ENCODE measurements around the gene KRT33A.
A peak's percentile ranks its signal among the peaks of the same experiment; 100 is the strongest.

The KRT33A gene

DNA sequence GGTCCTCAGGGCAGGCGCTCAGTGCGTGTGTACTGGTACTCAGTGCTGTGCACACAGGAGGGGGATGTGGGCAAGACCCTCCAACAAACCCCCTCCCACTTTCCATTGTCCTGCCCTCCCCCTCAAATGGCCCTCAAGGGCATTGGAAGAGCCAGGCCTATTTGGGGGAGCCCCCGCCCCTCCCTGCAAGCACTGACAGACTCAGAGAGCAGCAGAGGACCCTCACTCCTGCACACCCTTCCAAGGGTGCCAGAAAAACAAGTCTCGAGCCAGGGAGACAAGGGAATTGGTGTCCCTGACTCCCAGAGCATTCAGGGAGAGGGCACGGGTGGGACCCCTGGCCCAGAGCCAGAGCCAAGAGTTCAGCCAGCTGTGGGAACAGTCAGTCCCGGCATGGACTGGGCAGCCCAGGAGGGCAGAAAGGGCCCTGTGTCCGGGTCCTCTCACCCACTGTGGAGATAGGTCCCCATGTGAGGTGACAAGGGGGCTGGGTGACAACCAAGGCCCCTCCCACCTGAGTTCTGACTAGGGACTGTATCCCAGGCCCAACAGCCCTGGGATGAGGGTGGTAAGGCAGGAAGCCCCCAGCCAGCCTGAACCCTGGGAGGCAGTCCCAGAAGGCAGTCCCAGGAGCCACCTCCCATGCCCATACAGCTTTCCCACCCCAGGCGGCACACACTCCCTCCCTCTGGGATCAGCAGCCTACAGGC, 23.1 kb downstream of the KRT33A start:
- DNase-seq, result no peak

- no peak for DNase-seq
Observed at GRCh38 chr17:41326173-41327145, 24.2 kb downstream of the KRT33A start.

DNA sequence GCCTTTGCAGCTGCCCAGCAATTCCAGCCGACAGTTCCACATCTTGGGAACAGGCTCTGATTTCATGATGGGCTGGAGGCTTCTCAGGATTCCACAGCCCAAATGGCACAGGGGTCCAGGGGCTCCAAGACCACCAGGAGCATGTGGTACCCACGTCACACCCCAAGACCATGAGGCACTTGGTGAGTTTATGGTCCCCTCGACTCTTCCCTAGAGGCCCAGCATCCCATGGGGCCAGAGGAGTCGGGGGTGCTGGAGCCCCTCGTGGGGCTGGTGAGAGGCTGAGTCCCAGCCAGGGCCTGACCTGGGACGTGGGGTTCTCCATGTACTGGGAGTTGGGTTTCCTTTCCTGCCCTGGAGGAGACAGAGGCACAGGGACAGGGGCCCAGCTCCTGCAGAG, 25.0 kb downstream of the KRT33A start:
- DNase-seq, result no peak

GRCh38 chr17:41325126-41325525, 25.5 kb downstream of the KRT33A start:
- no peak for DNase-seq

DNA sequence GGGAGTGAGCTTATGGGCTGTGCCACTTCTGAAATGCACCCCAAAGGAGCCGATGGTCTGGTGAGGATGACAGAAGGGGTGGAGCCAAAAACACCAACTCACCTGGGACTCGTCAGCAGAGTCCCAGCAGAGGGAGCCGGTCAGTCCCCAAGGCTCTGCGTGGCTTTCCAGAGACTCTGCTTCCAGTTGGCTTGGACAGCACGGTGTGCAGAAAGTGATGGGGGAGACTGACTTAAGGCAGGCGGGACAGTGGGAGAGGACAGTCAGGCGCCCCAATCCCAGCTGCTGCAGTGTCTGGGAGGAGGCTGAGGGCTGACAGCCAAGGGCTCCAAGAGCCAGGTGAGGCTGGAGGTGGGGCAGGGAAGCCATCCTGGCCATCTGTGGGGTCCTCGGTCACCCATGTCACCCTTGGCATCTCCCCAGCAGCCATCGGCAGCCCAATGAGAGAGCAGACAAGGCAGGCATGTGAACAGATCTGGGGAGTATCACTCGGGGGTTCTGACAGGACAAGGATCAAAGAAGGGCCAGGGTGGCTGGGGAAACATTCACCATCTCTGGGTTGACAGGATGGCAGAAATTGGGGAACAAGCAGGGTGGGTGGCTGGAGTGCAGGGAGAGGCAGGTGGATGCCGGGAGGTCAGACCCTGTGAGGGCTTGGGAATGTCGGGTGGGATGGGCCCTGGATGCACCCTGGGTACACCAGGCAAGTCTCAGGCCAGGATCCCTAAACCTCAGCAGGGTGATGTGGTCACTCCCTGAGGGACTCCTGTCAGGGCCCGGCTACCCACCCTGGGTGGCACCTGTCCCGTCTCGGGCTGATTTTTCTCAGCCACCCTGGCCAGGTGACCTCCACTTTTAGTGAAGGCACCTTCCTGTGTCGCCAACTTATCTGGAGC, 26.2 kb downstream of the KRT33A start:
- DNase-seq, result no peak

- DNase-seq, result no peak
Observed at GRCh38 chr17:41322903-41323895, 27.4 kb downstream of the KRT33A start.

GRCh38 chr17:41322094-41322902, 28.3 kb downstream of the KRT33A start:
- peak; percentile 34 for DNase-seq

DNA sequence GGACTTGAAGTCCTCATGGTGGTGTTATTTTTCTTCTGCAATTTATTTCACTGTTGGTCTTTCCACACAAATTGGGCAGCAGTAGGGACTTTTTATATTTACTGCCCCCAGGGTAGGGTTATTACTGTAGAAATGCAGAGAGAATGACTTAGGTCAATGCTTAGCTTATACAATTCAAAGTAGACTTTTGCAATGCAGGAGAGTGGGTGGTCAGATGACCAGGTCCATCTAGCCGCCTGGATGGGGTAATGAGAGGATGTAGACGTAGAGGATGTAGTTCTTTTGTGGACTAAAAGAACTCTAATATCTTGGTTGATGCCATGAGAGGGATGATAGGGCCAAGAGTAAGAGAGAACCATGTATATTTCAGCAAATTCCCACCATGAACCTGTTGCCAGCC, 32.4 kb downstream of the KRT33A start:
- peak; percentile 9 for DNase-seq

- DNase-seq, result no peak
Observed at GRCh38 chr17:41315814-41316445, 34.7 kb downstream of the KRT33A start.

DNA sequence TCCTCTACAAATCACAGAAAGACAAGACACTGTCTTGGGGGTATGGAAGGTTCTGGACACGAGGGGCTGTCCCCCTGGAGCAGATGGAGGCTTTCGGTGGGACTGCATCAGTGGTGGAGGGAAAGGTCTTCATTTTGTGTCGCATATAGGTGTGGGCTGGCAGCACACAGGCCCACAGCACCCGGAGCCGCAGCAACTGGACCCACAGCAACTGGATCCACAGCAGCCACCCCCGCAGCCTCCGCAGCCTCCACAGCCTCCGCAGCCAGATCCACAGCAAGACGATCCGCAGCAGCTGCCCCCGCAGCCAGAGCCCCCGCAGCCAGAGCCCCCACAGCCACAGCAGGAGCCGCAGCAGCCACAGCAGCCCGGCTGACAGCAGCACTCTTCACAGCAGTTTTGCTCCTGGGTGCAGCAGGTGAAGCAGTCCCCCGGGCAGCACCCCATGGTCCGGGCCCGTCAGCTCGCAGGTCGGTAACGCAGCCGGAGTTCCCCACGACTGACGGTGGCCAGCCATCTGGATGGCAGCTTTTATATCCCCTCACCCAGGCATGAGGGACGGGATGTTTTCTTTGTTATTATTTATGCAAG, 35.3 kb downstream of the KRT33A start, which contains the start of gene KRTAP17-1:
KRTAP17-1 (minus strand) TSS at position 507 of the 591 bp plus-strand sequence; CDS start at position 447, 60 bp downstream.
- no peak for DNase-seq

GRCh38 chr17:41311111-41311510, 39.5 kb downstream of the KRT33A start:
- DNase-seq, result no peak

- no peak for DNase-seq
Observed at GRCh38 chr17:41308918-41309359, 41.7 kb downstream of the KRT33A start, which contains the start of gene KRTAP16-1. KRTAP16-1 (minus strand) TSS chr17:41309309; CDS start chr17:41309253, 56 bp downstream.

- no peak for DNase-seq
Observed at GRCh38 chr17:41308251-41308917, 42.2 kb downstream of the KRT33A start.

GRCh38 chr17:41307647-41308046, 43.0 kb downstream of the KRT33A start:
- peak; percentile 16 for DNase-seq

DNA sequence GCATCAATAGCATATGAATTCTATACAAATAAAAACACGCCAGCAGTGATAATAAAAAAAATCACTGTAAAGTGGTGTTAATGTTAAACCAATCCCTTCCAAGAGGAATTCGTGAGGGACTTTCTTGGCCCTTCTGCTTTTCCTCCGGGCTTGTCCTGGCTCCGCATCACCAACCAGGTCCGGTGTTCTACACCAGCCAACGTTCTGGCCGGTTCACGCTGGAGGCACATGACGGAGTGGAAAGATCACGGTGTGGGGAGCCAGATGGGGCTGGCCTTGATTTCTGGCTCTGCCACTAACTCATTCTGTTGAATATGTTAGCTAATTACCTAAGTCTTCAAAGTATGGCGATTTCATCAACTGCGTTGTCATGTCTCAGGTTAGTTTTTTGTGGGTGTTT, 46.5 kb downstream of the KRT33A start:
- DNase-seq, result no peak

- no peak for DNase-seq
Observed at GRCh38 chr17:41302981-41303380, 47.6 kb downstream of the KRT33A start.

DNA sequence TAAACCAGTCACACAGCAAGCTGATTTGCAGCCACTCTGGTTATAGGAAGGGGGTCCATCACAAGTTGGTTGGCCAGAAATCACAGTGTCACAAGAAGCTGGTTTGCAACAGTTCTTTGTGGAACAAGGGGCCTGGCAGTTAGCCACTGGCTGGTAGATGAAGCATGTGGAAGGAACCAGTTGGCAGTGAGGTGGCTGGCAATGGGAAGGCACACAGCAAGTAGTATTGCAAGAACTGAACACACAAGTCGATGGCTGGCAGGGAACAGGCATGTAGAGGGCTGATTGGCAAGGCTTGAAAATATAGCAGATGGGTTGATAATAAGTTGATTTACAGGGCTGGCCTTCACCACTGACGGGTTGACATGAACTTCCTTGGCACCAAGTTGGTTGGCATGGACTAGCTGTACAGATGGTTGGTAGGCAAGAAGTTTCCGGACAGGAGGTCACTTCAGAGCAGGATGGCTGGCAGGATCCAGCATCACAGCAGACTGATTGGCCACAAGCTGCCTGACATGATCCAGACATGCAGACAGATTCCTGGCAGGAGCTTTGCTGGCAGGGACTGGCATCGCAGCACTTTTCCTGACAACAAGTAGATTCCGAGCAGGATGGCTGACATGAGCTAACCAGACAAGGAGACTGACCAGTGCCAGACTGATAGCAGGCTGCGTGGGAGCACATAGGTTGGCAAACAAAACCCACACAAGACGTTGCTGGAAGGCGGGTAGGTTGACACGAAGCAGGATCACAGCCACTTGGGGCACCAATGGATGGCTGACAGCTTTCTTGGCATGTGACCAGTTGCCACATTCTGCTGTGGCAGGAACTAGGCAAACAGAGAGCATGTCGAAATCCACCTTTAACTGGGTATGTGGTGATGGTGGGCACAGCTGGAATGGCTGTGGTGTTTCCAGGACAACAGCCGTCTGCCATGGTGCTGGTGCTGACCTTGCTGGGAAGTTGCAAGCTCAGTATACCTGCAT, 48.4 kb downstream of the KRT33A start, which contains the start of gene KRTAP29-1:
KRTAP29-1 (minus strand) TSS at position 936 of the 986 bp plus-strand sequence; CDS start at position 936, 0 bp downstream.
- peak; percentile 9 for DNase-seq

Measured in suppressor macrophage treated with lipopolysaccharide for 4 hours (primary cell).